DMS153 treated with DMSO at 0.1 percent for 48 hours (cell line): ENCODE results near the gene PEX5.
A peak's percentile ranks its signal among the peaks of the same experiment; 100 is the strongest.
"Not testable (repeated sequence)": the region's sequence is repeated elsewhere in the genome, so short reads cannot be mapped to it uniquely, and the experiment has no call there.

ENCODE experiments used
- DNase-seq: peaks from one replicate; lab custom pipeline; 2025; ENCODE audit not compliant: unreplicated experiment; lab: John Stamatoyannopoulos, UW

The PEX5 gene

DNA sequence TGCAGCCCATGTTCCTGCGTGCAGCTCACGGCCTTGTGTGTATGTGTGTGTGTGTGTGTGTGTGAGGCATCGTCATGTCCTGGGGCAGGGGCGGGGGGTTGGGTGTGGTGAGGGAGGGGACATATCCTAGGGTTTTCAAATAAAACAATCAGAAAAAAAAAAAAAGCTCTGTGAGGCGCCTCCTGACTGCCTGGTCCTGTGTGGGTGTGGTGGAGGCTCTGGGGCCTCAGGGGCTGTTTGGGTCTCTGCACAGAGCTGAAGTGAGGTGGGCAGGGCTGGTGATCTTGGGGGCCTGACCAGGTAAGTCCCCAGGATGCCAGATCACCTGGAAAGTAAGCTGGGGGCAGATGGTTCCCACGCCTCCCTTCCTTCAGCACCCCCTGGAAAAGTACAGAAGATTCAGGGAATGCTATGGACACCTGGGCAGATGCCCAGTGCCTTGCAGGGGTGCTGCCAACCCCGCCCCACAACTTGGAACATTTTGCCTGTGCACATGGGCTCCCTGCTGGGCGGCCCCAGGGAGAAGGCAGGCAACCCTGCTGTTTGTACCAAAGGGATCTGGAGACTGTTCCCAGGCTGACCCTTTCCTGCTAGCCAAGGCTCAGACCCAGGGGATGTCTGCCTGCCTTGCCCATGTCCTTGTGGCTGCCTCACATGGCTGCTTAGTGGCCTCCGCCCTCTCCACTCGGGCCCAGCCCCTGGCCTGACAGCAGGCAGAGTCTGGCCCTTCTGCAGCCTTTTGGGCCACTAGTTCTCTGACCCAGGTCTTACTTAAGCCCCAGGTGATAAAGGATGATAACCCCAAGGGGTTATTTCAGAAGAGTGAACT lies 30.5 kb upstream of the PEX5 start:
- DNase-seq, result no peak

DNA sequence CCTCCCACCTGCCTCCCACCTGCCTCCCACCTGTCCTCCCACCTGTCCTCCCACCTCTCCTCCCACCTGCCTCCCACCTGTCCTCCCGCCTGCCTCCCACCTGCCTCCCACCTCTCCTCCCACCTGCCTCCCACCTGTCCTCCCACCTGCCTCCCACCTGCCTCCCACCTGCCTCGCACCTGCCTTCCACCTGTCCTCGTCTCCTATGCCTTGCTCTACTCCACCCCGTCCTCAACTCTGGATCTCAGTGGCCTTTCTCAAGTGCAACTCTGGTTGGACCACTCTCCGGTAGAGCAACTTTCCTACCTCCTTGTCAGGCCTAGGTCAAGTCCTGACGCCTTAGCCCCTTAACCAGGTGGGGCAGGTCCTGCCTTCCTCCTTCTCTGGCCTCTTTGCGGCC lies 29.3 kb upstream of the PEX5 start:
- DNase-seq, result no peak

- no peak for DNase-seq
Measured at GRCh38 chr12:7161327-7161726, 28.2 kb upstream of the PEX5 start.

DNA sequence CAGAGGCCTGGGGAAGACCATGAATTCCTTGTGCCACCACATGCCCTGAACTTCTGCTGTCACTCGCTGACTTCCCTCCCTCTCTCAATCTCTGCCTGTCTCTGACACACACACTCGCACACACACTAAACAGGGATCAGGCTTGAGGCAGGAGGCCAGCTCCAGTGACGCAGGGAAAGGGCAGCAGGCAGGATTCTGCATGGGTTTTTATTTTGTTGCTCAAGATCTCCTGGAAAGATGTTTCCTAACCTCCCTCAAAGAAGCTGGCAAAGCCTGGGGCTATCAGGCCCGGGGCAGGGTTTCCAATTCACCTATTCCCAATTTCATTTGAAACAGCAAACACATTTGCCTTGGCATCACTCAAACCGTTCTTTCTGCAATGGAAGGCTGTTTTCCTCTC lies 27.7 kb upstream of the PEX5 start:
- DNase-seq, result no peak

GRCh38 chr12:7162691-7163114 lies 26.8 kb upstream of the PEX5 start:
- DNase-seq, result peak; percentile 89

DNA sequence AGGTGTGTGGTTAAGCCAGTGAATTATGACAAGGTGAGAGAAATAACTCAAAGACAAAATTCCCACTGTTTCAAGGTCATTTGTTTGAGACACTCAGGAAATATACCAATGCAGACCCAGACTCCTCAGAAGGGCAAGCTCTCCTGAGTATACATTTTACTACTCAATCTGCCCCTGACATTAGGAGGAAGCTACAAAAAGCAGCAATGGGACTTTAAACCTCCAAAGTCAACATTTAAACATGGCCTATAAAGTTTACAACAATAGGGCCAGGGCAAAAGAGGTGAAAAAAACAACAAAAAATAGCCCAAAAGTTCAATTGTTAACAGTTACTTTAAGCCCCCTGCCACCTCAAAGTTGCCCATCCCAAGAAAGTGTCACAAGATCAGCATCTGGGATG lies 19.5 kb upstream of the PEX5 start:
- DNase-seq, result no peak

DNA sequence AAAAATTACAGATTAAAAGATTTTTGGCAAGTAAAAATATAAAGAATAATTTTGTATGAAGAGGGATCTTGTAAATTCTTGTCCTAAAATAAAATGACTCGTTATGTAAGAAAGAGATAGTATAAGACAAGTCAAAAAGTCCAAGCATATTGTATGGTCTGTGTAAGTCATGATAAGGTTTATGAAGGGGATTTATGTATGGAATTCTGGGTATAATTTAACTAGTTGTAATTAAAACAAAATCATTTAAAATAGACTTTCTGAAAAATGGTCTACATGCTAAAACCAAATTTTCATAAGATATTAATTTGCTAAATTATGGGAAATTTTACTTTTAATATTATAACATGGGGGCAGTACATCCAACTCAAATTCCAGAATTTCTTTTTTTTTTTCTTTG lies 17.6 kb upstream of the PEX5 start:
- no peak for DNase-seq

- DNase-seq, result no peak
Measured at GRCh38 chr12:7175493-7175892, 14.0 kb upstream of the PEX5 start.

DNA sequence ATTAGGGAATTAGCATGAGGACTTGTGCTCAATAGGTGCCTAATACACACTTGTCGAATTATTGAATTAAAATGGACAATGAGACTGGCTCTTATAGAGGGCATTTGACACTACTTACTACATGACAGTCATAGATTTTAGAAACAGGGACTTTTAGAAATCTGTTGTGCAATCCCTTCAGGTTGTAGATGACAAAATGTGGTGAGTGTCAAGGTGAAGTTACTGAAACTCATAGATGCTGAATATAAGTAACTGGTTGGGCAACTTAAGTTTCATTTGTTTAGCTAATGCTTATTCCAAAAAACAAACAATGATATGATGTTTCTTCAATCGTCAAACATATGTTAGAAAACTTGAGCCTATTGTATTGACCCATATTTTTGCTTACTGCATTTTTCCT lies 12.9 kb upstream of the PEX5 start:
- no peak for DNase-seq

DNA sequence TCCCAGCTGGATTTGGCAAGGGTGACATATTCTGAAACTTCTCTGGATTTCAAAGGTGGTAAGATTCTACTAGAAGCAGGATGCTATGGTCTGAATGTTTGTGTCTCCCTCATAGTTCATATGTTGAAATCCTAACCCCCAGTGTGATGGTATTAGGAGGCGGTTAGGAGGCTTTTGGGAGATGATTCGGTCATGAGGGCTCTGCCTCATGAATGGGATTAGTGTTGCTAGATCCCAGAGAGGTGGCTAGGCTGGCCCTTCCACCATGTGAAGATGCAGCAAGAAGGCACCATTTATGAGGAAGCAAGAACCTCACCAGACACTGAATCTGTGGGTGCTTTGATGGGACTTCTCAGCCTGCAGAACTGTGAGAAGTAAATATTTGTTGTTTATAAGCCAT lies 11.0 kb upstream of the PEX5 start:
- DNase-seq, result no peak

- no peak for DNase-seq
Measured at GRCh38 chr12:7180685-7181084, 8.8 kb upstream of the PEX5 start.

GRCh38 chr12:7186058-7186457 lies 3.4 kb upstream of the PEX5 start:
- DNase-seq, result not testable (repeated sequence)

- peak; percentile 65 for DNase-seq
Measured at GRCh38 chr12:7188562-7189397, 706 bp upstream of the PEX5 start.

GRCh38 chr12:7190268-7191055 lies 976 bp downstream of the PEX5 start:
- no peak for DNase-seq

DNA sequence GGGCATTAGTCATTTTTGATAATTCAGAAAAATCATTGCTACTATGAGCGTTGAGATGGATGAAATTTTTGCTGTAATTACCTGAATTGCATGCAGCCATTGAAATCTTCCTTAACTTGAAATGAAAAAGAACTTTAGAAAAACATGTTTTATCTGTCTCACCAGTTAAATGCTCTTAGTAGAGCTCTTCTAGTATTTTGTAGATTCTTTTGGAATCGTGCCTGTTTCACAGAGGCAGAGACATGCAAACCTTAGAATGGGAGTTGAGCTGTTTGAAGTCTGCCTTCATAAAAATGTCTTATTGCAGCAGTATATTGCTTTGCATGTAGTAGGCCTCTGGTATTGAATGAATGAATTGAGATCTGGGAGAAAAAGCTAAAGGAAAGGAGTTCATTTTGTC lies 4.2 kb downstream of the PEX5 start:
- no peak for DNase-seq

DNA sequence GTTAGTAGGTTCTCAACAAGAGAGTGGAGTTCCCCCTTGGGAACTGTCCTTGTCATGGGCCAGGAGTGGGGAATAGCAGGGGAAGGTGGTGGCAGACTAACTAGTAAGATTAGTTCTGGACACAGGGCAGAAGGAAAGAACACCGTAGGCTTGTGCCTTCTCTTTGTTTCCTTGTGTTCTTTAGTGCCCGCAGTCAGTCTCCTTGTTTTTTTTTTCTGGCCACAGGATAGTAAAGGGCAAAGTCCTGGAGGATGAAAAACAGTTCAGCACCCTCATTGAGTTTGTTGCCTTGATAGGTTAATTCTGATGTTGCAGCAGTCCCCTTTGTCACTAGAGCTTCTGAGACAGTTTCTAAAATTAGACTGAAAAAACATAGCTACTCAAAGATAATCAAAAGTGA lies 8.4 kb downstream of the PEX5 start:
- no peak for DNase-seq

GRCh38 chr12:7203109-7203508 lies 13.6 kb downstream of the PEX5 start:
- DNase-seq, result no peak

- DNase-seq, result no peak
Measured at GRCh38 chr12:7205091-7205490, 15.6 kb downstream of the PEX5 start.

DNA sequence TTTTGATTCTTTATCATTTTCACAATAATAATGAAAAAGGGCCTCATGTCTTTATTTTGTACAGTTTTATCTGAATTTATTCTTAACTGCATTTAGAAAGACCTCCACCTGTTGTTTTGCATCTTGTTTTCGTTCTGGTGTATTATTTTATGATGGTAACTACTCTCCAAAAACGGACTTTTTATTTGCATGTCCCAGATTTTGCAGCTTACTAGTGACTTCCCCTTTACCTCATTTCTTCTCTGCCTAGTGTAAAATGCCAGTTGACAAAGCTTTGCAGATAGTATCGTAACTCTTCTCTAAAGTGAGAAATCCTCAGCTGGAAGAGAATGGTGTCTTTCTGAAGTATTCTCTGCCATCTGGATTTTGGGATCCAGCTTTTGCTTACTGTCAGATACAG lies 17.2 kb downstream of the PEX5 start:
- DNase-seq, result no peak

- DNase-seq, result no peak
Measured at GRCh38 chr12:7207866-7208625, 18.6 kb downstream of the PEX5 start.

DNA sequence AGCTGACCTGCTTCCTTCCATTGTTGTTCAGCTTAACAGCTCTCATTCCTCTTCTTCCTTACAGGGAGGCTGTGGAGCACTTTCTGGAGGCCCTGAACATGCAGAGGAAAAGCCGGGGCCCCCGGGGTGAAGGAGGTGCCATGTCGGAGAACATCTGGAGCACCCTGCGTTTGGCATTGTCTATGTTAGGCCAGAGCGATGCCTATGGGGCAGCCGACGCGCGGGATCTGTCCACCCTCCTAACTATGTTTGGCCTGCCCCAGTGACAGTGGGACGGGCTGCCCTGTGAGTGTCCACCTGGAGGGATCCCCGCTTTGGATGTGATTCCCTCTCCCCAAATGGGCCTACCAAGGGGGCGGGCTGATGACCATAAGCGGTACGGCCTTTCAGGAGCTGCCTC lies 20.5 kb downstream of the PEX5 start:
- no peak for DNase-seq
